ENCODE results near the gene CDH23. TPM values are rescaled to one million over a fixed set of nuclear protein-coding genes. Genes with fewer than 3 reads are reported as not detected.

CDH23 gene
- total RNA-seq, 4 donors from 2014 or later, result 0.72 to 4.1 (median 2.2) TPM

GRCh38 chr10:71363936-71364335 lies 32.8 kb upstream of the CDH23 start:
- no peaks in the 10 kb centered on the region for H3K4me1 ChIP-seq
- no peak for TF ChIP-seq EP300 (IDR thresholded peaks at IDR 0.05)
- TF ChIP-seq POLR2A (IDR thresholded peaks at IDR 0.05), result no peak
- TF ChIP-seq CTCF (IDR thresholded peaks at IDR 0.05), result no peak
- TF ChIP-seq POLR2AphosphoS5 (IDR thresholded peaks at IDR 0.05), result no peak
- H3K36me3 ChIP-seq, result peaks cover 17% of the 10 kb centered on the region
- no peaks in the 10 kb centered on the region for H3K9me3 ChIP-seq
- DNase-seq (ENCODE audit: low spot score in 2 of 2), result no peak
- no peak overlapping the region for H3K4me3 ChIP-seq
- H3K27ac ChIP-seq, result no peak overlapping the region
- H3K27me3 ChIP-seq, result no peaks in the 10 kb centered on the region

- TF ChIP-seq CTCF (IDR thresholded peaks at IDR 0.05) (no peak), POLR2A (IDR thresholded peaks at IDR 0.05) (no peak), POLR2AphosphoS5 (IDR thresholded peaks at IDR 0.05) (no peak), EP300 (IDR thresholded peaks at IDR 0.05) (no peak)
- DNase-seq (ENCODE audit: low spot score in 2 of 2), result no peak
- no peak overlapping the region for H3K27ac ChIP-seq
- no peaks in the 10 kb centered on the region for H3K9me3 ChIP-seq
- 89% methylated on average over 6 of the region's 6 CpGs for WGBS
- H3K4me3 ChIP-seq, result no peak overlapping the region
- no peaks in the 10 kb centered on the region for H3K27me3 ChIP-seq
- H3K4me1 ChIP-seq, result no peaks in the 10 kb centered on the region
- peaks cover 17% of the 10 kb centered on the region for H3K36me3 ChIP-seq
Observed at GRCh38 chr10:71365366-71365765, 31.4 kb upstream of the CDH23 start.

GRCh38 chr10:71366690-71367089 lies 30.0 kb upstream of the CDH23 start:
- H3K4me3 ChIP-seq, result no peak overlapping the region
- no peaks in the 10 kb centered on the region for H3K4me1 ChIP-seq
- no peak for DNase-seq (ENCODE audit: low spot score in 2 of 2)
- H3K27me3 ChIP-seq, result no peaks in the 10 kb centered on the region
- H3K27ac ChIP-seq, result no peak overlapping the region
- H3K36me3 ChIP-seq, result peaks cover 14% of the 10 kb centered on the region
- no peaks in the 10 kb centered on the region for H3K9me3 ChIP-seq
- TF ChIP-seq POLR2A (IDR thresholded peaks at IDR 0.05), result no peak
- no peak for TF ChIP-seq EP300 (IDR thresholded peaks at IDR 0.05)
- TF ChIP-seq POLR2AphosphoS5 (IDR thresholded peaks at IDR 0.05), result no peak
- no peak for TF ChIP-seq CTCF (IDR thresholded peaks at IDR 0.05)
- WGBS, result 81% methylated on average over 6 of the region's 8 CpGs

GRCh38 chr10:71367271-71367670 lies 29.4 kb upstream of the CDH23 start:
- Histone ChIP-seq H3K9me3 (no peaks in the 10 kb centered on the region), H3K36me3 (peaks cover 8% of the 10 kb centered on the region), H3K4me3 (no peak overlapping the region), H3K27ac (no peak overlapping the region), H3K27me3 (no peaks in the 10 kb centered on the region), H3K4me1 (no peaks in the 10 kb centered on the region)
- DNase-seq (ENCODE audit: low spot score in 2 of 2), result no peak
- TF ChIP-seq POLR2A (IDR thresholded peaks at IDR 0.05), result no peak
- no peak for TF ChIP-seq EP300 (IDR thresholded peaks at IDR 0.05)
- no peak for TF ChIP-seq CTCF (IDR thresholded peaks at IDR 0.05)
- no peak for TF ChIP-seq POLR2AphosphoS5 (IDR thresholded peaks at IDR 0.05)
- 72% methylated on average over 2 of the region's 2 CpGs for WGBS

- Histone ChIP-seq H3K27me3 (no peaks in the 10 kb centered on the region), H3K27ac (no peak overlapping the region), H3K9me3 (no peaks in the 10 kb centered on the region), H3K36me3 (no peaks in the 10 kb centered on the region), H3K4me3 (no peak overlapping the region), H3K4me1 (no peaks in the 10 kb centered on the region)
- WGBS, result 93% methylated on average over 1 of the region's 1 CpG
- no peak for DNase-seq (ENCODE audit: low spot score in 2 of 2)
- TF ChIP-seq POLR2A (IDR thresholded peaks at IDR 0.05) (no peak), POLR2AphosphoS5 (IDR thresholded peaks at IDR 0.05) (no peak), EP300 (IDR thresholded peaks at IDR 0.05) (no peak), CTCF (IDR thresholded peaks at IDR 0.05) (no peak)
Observed at GRCh38 chr10:71368176-71368575, 28.5 kb upstream of the CDH23 start.

All from suprapubic skin (tissue), 4 donors.